IMR-90 (cell line): ENCODE results near the gene SMCO4. TPM values are rescaled to one million over a fixed set of nuclear protein-coding genes. Genes with fewer than 3 reads are reported as not detected.
A peak's percentile ranks its signal among the peaks of the same experiment; 100 is the strongest.

ENCODE experiments used
- ATAC-seq: fragments of 200-7000 bp; cut with Tn5 transposase; 2 replicates; pipeline ENCODE4 v1.9.1; 2020; ENCODE audit warnings: low read depth, mild to moderate bottlenecking, moderate library complexity
- BruUV-seq: library from RNA; stranded (reverse); fragments of 400-500 nt; replicated peaks from 2 replicates; lab custom pipeline; 2021; lab: Mats Ljungman, UMichigan
- CTCF ChIA-PET: fragments of 300-600 bp; formaldehyde crosslinking; extraction: SDS; loops from one replicate; lab custom pipeline; 2021; ENCODE audit warnings: antibody characterized with exemption; lab: Yijun Ruan, JAX
- POLR2A ChIA-PET: fragments of 300-600 bp; sonication (Branson Sonifier 250); formaldehyde crosslinking; loops from one replicate; lab custom pipeline; 2022; ENCODE audit warnings: antibody characterized with exemption; ENCODE audit not compliant: unreplicated experiment; lab: Charles Lee
- DNase-seq: peaks from one replicate; pipeline ENCODE4 v3.0.0; 2013
- H2AFZ ChIP-seq: replicated peaks from 2 replicates; pipeline ENCODE3; 2013; ENCODE audit warnings: low read length, mild to moderate bottlenecking; ENCODE audit not compliant: poor library complexity
- H2AK5ac ChIP-seq: 2 replicates; pipeline ENCODE4 v1.6.1; 2013; ENCODE audit warnings: low read depth, low read length, inconsistent platforms
- H2AK9ac ChIP-seq: replicated peaks from 2 replicates; pipeline ENCODE3; 2013; ENCODE audit warnings: mild to moderate bottlenecking, low read depth, low read length, moderate library complexity; ENCODE audit not compliant: poor library complexity
- H2BK120ac ChIP-seq: 2 replicates; pipeline ENCODE4 v1.6.1; 2013; ENCODE audit warnings: low read depth, low read length, inconsistent platforms
- H2BK15ac ChIP-seq: 3 replicates; pipeline ENCODE4 v1.6.1; 2013; ENCODE audit warnings: low read depth, low read length, inconsistent platforms
- H2BK20ac ChIP-seq: 2 replicates; pipeline ENCODE4 v1.6.1; 2013; ENCODE audit warnings: low read depth, mild to moderate bottlenecking, inconsistent platforms, low read length, moderate library complexity
- H2BK5ac ChIP-seq: 2 replicates; pipeline ENCODE4 v1.6.1; 2013; ENCODE audit warnings: mild to moderate bottlenecking, low read depth, low read length, inconsistent platforms; ENCODE audit not compliant: poor library complexity, severe bottlenecking
- H3K14ac ChIP-seq: replicated peaks from 2 replicates; pipeline ENCODE4 v1.6.1; 2013; ENCODE audit warnings: low read depth, low read length, inconsistent platforms
- H3K18ac ChIP-seq: 2 replicates; pipeline ENCODE4 v1.6.1; 2013; ENCODE audit warnings: low read depth, low read length, control low read depth
- H3K23ac ChIP-seq: 2 replicates; pipeline ENCODE4 v1.6.1; 2013; ENCODE audit warnings: low read depth, low read length, inconsistent platforms
- H3K27ac ChIP-seq: 2 replicates; pipeline ENCODE4 v1.5.1; 2013; ENCODE audit warnings: mild to moderate bottlenecking, control low read depth, low read length; ENCODE audit not compliant: insufficient read depth
- H3K27me3 ChIP-seq: 2 replicates; pipeline ENCODE4 v1.6.1; 2013; ENCODE audit warnings: low read length; ENCODE audit not compliant: control insufficient read depth, insufficient read depth
- H3K36me3 ChIP-seq: 2 replicates; pipeline ENCODE4 v1.6.1; 2013; ENCODE audit warnings: low read length, mixed read lengths; ENCODE audit not compliant: control insufficient read depth, insufficient read depth
- H3K4ac ChIP-seq: 2 replicates; pipeline ENCODE4 v1.6.1; 2013; ENCODE audit warnings: low read depth, low read length, inconsistent platforms
- H3K4me1 ChIP-seq: 2 replicates; pipeline ENCODE4 v1.6.1; 2013; ENCODE audit warnings: low read length, mixed read lengths; ENCODE audit not compliant: control insufficient read depth, insufficient read depth
- H3K4me2 ChIP-seq: 2 replicates; pipeline ENCODE4 v1.6.1; 2013; ENCODE audit warnings: low read depth, mild to moderate bottlenecking, control low read depth, low read length, moderate library complexity
- H3K4me3 ChIP-seq: 2 replicates; pipeline ENCODE4 v1.5.1; 2013; ENCODE audit warnings: low read depth, mild to moderate bottlenecking, control low read depth, low read length, moderate library complexity; ENCODE audit not compliant: insufficient read depth
- H3K56ac ChIP-seq: 2 replicates; pipeline ENCODE4 v1.6.1; 2013; ENCODE audit warnings: low read length, inconsistent platforms; ENCODE audit not compliant: insufficient read depth; ENCODE audit errors: extremely low read depth
- H3K79me1 ChIP-seq, 2 experiments: 2 replicates each; pipeline ENCODE4 v1.6.1; 2013; ENCODE audit warnings: low read length in 2 of 2, inconsistent platforms in 1 of 2, low read depth in 1 of 2
- H3K9ac ChIP-seq: 2 replicates; pipeline ENCODE4 v1.6.1; 2013; ENCODE audit warnings: low read depth, low read length, control low read depth
- H3K9me1 ChIP-seq: 2 replicates; pipeline ENCODE4 v1.6.1; 2013; ENCODE audit warnings: low read length, inconsistent platforms; ENCODE audit not compliant: insufficient read depth
- H3K9me3 ChIP-seq: 2 replicates; pipeline ENCODE4 v1.6.1; 2013; ENCODE audit warnings: low read length; ENCODE audit not compliant: control insufficient read depth, insufficient read depth
- H4K20me1 ChIP-seq: 2 replicates; pipeline ENCODE4 v1.6.1; 2013; ENCODE audit warnings: low read length, inconsistent platforms; ENCODE audit not compliant: insufficient read depth
- H4K5ac ChIP-seq: 2 replicates; pipeline ENCODE4 v1.6.1; 2013; ENCODE audit warnings: mild to moderate bottlenecking, low read depth, low read length, control low read depth
- H4K8ac ChIP-seq, 2 experiments: 2 replicates each; pipeline ENCODE4 v1.6.1; 2013; ENCODE audit warnings: low read depth in 2 of 2, low read length in 2 of 2, control low read depth in 1 of 2, inconsistent platforms in 1 of 2
- H4K91ac ChIP-seq: 2 replicates; pipeline ENCODE4 v1.6.1; 2013; ENCODE audit warnings: low read depth, low read length, inconsistent platforms; ENCODE audit not compliant: insufficient read depth
- BHLHE40 ChIP-seq: fragments of 150-350 bp; IDR thresholded peaks from 2 replicates; pipeline ENCODE4 v1.6.1; 2016; ENCODE audit warnings: mild to moderate bottlenecking, low read depth, low read length
- CEBPB ChIP-seq: IDR thresholded peaks from 2 replicates; pipeline ENCODE4 v1.6.1; 2012; ENCODE audit warnings: low read depth, low read length, improper control_type of control experiment
- CHD1 ChIP-seq: IDR thresholded peaks from 2 replicates; pipeline ENCODE4 v1.6.1; 2012; ENCODE audit warnings: low read depth, low read length, improper control_type of control experiment
- MAFK ChIP-seq: IDR thresholded peaks from 2 replicates; pipeline ENCODE4 v1.6.1; 2012; ENCODE audit warnings: low read depth, low read length, improper control_type of control experiment
- MAZ ChIP-seq: IDR thresholded peaks from 2 replicates; pipeline ENCODE4 v1.6.1; 2012; ENCODE audit warnings: low read depth, mild to moderate bottlenecking, low read length, improper control_type of control experiment, moderate library complexity, borderline replicate concordance
- MXI1 ChIP-seq: IDR thresholded peaks from 2 replicates; pipeline ENCODE4 v1.6.1; 2012; ENCODE audit warnings: low read depth, mild to moderate bottlenecking, low read length, moderate library complexity, borderline replicate concordance
- NFE2L2 ChIP-seq: fragments of 150-350 bp; IDR thresholded peaks from 2 replicates; pipeline ENCODE4 v1.6.1; 2016; ENCODE audit warnings: low read depth, mild to moderate bottlenecking, low read length
- POLR2A ChIP-seq: IDR thresholded peaks from 2 replicates; pipeline ENCODE4 v1.6.1; 2012; ENCODE audit warnings: mild to moderate bottlenecking, low read depth, low read length
- RAD21 ChIP-seq: IDR thresholded peaks from 2 replicates; pipeline ENCODE4 v1.6.1; 2012; ENCODE audit warnings: low read length, improper control_type of control experiment
- RCOR1 ChIP-seq: IDR thresholded peaks from 2 replicates; pipeline ENCODE4 v1.6.1; 2012; ENCODE audit warnings: mild to moderate bottlenecking, low read length, improper control_type of control experiment; ENCODE audit not compliant: insufficient replicate concordance
- RFX5 ChIP-seq: IDR thresholded peaks from 2 replicates; pipeline ENCODE4 v1.8.0; 2012; ENCODE audit warnings: low read depth, mild to moderate bottlenecking, low read length, moderate library complexity
- SMC3 ChIP-seq: fragments of 150-350 bp; IDR thresholded peaks from 2 replicates; pipeline ENCODE4 v1.6.1; 2016; ENCODE audit warnings: low read depth, mild to moderate bottlenecking, antibody characterized with exemption, low read length, moderate library complexity
- WGBS, 2 experiments: methylation state at CpG; one replicate each; pipeline versions ENCODE4 v1.1.5 to v1.1.7; 2013; ENCODE audit warnings: missing lambda C conversion rate in 2 of 2; ENCODE audit not compliant: insufficient read length in 1 of 2; ENCODE audit errors: extremely low coverage in 2 of 2; 5-methylcytosine and 5-hydroxymethylcytosine counted together
- dilution Hi-C: fragments of 300-500 bp; cut with HindIII; formaldehyde crosslinking; loops from one replicate; pipeline ENCODE4 v1.14.3; 2018; ENCODE audit warnings: low sequenced_read_pairs; ENCODE audit not compliant: unreplicated experiment
- in situ Hi-C: fragments of 300-500 bp; cut with MboI; formaldehyde crosslinking; loops from 3 replicates; pipeline ENCODE4 v1.14.3; 2019; ENCODE audit warnings: low sequenced_read_pairs, inconsistent platforms, mixed read lengths
- intact Hi-C: fragments of 100-400 bp; cut with micrococcal nuclease; formaldehyde crosslinking; loops from 2 replicates; pipeline ENCODE4 v1.10.0; 2022
- polyA plus RNA-seq, 3 experiments: library from polyadenylated mRNA; depleted of rRNA; stranded (reverse); fragments of >200 nt; gene quantifications; 2 replicates each; pipeline ENCODE4 v1.2.3, GENCODE V29; 2012; ENCODE audit warnings: low replicate concordance in 1 of 3
- total RNA-seq: library from RNA; depleted of rRNA; stranded (reverse); fragments of >200 nt; gene quantifications from 2 replicates; pipeline ENCODE4 v1.2.3, GENCODE V29; 2012
- TF ChIP-seq, protein P1 (sequence below): fragments of 150-350 bp; IDR thresholded peaks from 2 replicates; pipeline ENCODE4 v1.6.1; 2017; ENCODE audit warnings: mild to moderate bottlenecking, antibody characterized with exemption, low read length, low read depth
- TF ChIP-seq, protein P2 (sequence below): conservative IDR thresholded peaks from 2 replicates; pipeline ENCODE4 v1.5.1; 2012; ENCODE audit warnings: mild to moderate bottlenecking, low read depth, low read length, improper control_type of control experiment

The SMCO4 gene
- total and polyA plus RNA-seq, 2 of the 4 experiments (the other 2 are of a cell fraction), result 2.2 to 17.7 TPM

- dilution Hi-C loops, result no loop called here
- Histone ChIP-seq H3K27ac (no peak overlapping the region), H3K9ac (no peak overlapping the region), H3K56ac (no peak overlapping the region), H2AK5ac (no peak overlapping the region), H4K20me1 (no peaks in the 10 kb centered on the region), H3K4ac (no peak overlapping the region), H2AK9ac (no peak overlapping the region), H2BK20ac (no peak overlapping the region), H3K9me1 (no peaks in the 10 kb centered on the region), H4K5ac (no peak overlapping the region), H3K4me2 (no peak overlapping the region), H3K4me1 (no peaks in the 10 kb centered on the region), H3K4me3 (no peak overlapping the region), H3K36me3 (no peaks in the 10 kb centered on the region), H2BK5ac (no peak overlapping the region), H2BK15ac (no peak overlapping the region), H4K8ac (no peak overlapping the region), H3K9me3 (no peaks in the 10 kb centered on the region), H2BK120ac (no peak overlapping the region), H2AFZ (peak overlapping the region; percentile 23), H3K27me3 (no peaks in the 10 kb centered on the region; the same call in none of the 2 replicates), H3K23ac (no peak overlapping the region), H3K14ac (no peak overlapping the region), H3K18ac (no peak overlapping the region), H3K79me1 (no peaks in the 10 kb centered on the region), H4K91ac (no peak overlapping the region)
- BruUV-seq, result no TSS peak
- ATAC-seq (no peak), DNase-seq (no peak)
- WGBS, 2 experiments, result 88% methylated on average over 3 of the region's 7 CpGs; no CpG with 5 or more reads in 1 of the 2 experiments
- CTCF ChIA-PET, result no interaction called here
- POLR2A ChIA-PET, result no interaction called here
- TF ChIP-seq, protein P1, sequence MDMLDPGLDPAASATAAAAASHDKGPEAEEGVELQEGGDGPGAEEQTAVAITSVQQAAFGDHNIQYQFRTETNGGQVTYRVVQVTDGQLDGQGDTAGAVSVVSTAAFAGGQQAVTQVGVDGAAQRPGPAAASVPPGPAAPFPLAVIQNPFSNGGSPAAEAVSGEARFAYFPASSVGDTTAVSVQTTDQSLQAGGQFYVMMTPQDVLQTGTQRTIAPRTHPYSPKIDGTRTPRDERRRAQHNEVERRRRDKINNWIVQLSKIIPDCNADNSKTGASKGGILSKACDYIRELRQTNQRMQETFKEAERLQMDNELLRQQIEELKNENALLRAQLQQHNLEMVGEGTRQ, result no peak
- TF ChIP-seq MAZ (no peak), SMC3 (no peak), CHD1 (no peak), RAD21 (no peak), CEBPB (no peak), RCOR1 (no peak), MXI1 (no peak), BHLHE40 (no peak), RFX5 (no peak), NFE2L2 (no peak), MAFK (no peak), POLR2A (no peak)
- TF ChIP-seq, protein P2, sequence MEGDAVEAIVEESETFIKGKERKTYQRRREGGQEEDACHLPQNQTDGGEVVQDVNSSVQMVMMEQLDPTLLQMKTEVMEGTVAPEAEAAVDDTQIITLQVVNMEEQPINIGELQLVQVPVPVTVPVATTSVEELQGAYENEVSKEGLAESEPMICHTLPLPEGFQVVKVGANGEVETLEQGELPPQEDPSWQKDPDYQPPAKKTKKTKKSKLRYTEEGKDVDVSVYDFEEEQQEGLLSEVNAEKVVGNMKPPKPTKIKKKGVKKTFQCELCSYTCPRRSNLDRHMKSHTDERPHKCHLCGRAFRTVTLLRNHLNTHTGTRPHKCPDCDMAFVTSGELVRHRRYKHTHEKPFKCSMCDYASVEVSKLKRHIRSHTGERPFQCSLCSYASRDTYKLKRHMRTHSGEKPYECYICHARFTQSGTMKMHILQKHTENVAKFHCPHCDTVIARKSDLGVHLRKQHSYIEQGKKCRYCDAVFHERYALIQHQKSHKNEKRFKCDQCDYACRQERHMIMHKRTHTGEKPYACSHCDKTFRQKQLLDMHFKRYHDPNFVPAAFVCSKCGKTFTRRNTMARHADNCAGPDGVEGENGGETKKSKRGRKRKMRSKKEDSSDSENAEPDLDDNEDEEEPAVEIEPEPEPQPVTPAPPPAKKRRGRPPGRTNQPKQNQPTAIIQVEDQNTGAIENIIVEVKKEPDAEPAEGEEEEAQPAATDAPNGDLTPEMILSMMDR, result no peak
- in situ Hi-C loops, result no loop called here
- intact Hi-C loops, result no loop called here
Measured at GRCh38 chr11:93571612-93572011, 28.4 kb upstream of the SMCO4 start.
